Transverse colon (tissue), 4 donors: ENCODE results near the gene IARS2. TPM values are rescaled to one million over a fixed set of nuclear protein-coding genes. Genes with fewer than 3 reads are reported as not detected.

ENCODE experiments used
- DNase-seq: peaks from one replicate; pipeline ENCODE4 v3.0.0-alpha.2; 2019
- H3K27ac ChIP-seq, 4 donors: fragments of 200-600 bp; sonication (generic); 2 replicates each; pipeline ENCODE4 v1.5.1; 2016 to 2018; ENCODE audit warnings: inconsistent platforms in 4 of 4
- H3K27me3 ChIP-seq: fragments of 200-600 bp; sonication (generic); 2 replicates; pipeline ENCODE4 v1.5.1; 2017; ENCODE audit warnings: inconsistent platforms
- H3K36me3 ChIP-seq, 4 donors: fragments of 200-600 bp; sonication (generic); 2 replicates each; pipeline ENCODE4 v1.5.1; 2017 to 2019; ENCODE audit warnings: inconsistent platforms in 4 of 4
- H3K4me1 ChIP-seq, 4 donors: fragments of 200-600 bp; sonication (generic); 2 replicates each; pipeline ENCODE4 v1.5.1; 2017 to 2020; ENCODE audit warnings: inconsistent platforms in 4 of 4
- H3K4me3 ChIP-seq, 4 donors: fragments of 200-600 bp; sonication (generic); 1 replicate in 1 of 4; 2 replicates in 3 of 4; pipeline versions ENCODE4 v1.5.1 to v1.6.1; 2017 to 2019; ENCODE audit warnings: inconsistent platforms in 4 of 4
- H3K9me3 ChIP-seq, 2 donors: fragments of 200-600 bp; sonication (generic); 2 replicates each; pipeline ENCODE4 v1.5.1; 2017 to 2019; ENCODE audit warnings: inconsistent platforms in 2 of 2
- CTCF ChIP-seq, 5 experiments: fragments of 200-600 bp in 3 of 5; fragments of 450-650 bp in 2 of 5; sonication (generic) in 3 of 5; IDR thresholded peaks; 1 replicate in 2 of 5; 2 replicates in 3 of 5; pipeline ENCODE4 v1.5.1; 2016 to 2017; ENCODE audit warnings: antibody characterized with exemption in 5 of 5, inconsistent platforms in 3 of 5, mild to moderate bottlenecking in 2 of 5, moderate library complexity in 1 of 5
- EP300 ChIP-seq: sonication (generic); formaldehyde crosslinking; IDR thresholded peaks from one replicate; pipeline ENCODE4 v1.6.1; 2017; ENCODE audit warnings: antibody characterized with exemption, low read depth
- POLR2A ChIP-seq: fragments of 450-650 bp; IDR thresholded peaks from one replicate; pipeline ENCODE4 v1.6.1; 2016; ENCODE audit warnings: antibody characterized with exemption, mild to moderate bottlenecking, moderate library complexity
- POLR2AphosphoS5 ChIP-seq, 3 donors: sonication (generic); formaldehyde crosslinking; IDR thresholded peaks; one replicate each; pipeline ENCODE4 v1.6.1; 2016; ENCODE audit warnings: antibody characterized with exemption in 3 of 3
- WGBS, 2 donors: methylation state at CpG; one replicate each; pipeline ENCODE4 v1.1.5; 2018; ENCODE audit warnings: low coverage in 1 of 2; 5-methylcytosine and 5-hydroxymethylcytosine counted together
- in situ Hi-C, 4 donors: fragments of 200-750 bp; cut with MboI; loops; one replicate each; pipeline versions ENCODE4 v1.15.0 to v1.15.1; 2017; ENCODE audit warnings: low sequenced_read_pairs in 3 of 4, low pct_ligation_motif_present in 1 of 4, low pct_unique_long_range_greater_than_20kb in 1 of 4
- intact Hi-C: fragments of 100-400 bp; cut with DNase I; formaldehyde crosslinking; loops from one replicate; pipeline ENCODE4 v1.15.1; 2023; ENCODE audit warnings: low total_unique reads
- total RNA-seq, 4 donors: library from RNA; depleted of rRNA; stranded (reverse); fragments of >200 nt; gene quantifications; one replicate each; pipeline ENCODE4 v1.1.0, GENCODE V29; 2016

Gene IARS2
- total RNA-seq, 4 donors from 2014 or later: 46.2 to 87.0 (median 70.8) TPM

- H3K4me3 ChIP-seq: no peak overlapping the region
- no peaks in the 10 kb centered on the region for H3K9me3 ChIP-seq
- WGBS, 2 donors: 59 to 64% methylated on average over 9 of the region's 9 CpGs
- intact Hi-C loops: no loop called here
- in situ Hi-C loops: no loop called here
- H3K27me3 ChIP-seq: no peaks in the 10 kb centered on the region
- TF ChIP-seq POLR2AphosphoS5 (IDR thresholded peaks at IDR 0.05) (no peak), EP300 (peak; percentile 34), POLR2A (no peak), CTCF (IDR thresholded peaks at IDR 0.05) (no peak)
- H3K27ac ChIP-seq: peak overlapping the region in 3 of 4 donors; percentile 31 to 53 (median 45)
- H3K4me1 ChIP-seq: peaks cover 0 to 12% (median 6%) of the 10 kb centered on the region in 4 donors
- peaks cover 0 to 61% (median 11%) of the 10 kb centered on the region in 4 donors for H3K36me3 ChIP-seq
- DNase-seq: no peak
Measured at GRCh38 chr1:220137019-220137786, 43.3 kb downstream of the IARS2 start.

- Histone ChIP-seq H3K27ac (no peak overlapping the region), H3K4me3 (no peak overlapping the region), H3K27me3 (no peaks in the 10 kb centered on the region), H3K9me3 (no peaks in the 10 kb centered on the region), H3K4me1 (peaks cover 0 to 12% (median 6%) of the 10 kb centered on the region in 4 donors), H3K36me3 (peaks cover 0 to 48% (median 4%) of the 10 kb centered on the region in 4 donors)
- intact Hi-C loops (no loop called here), in situ Hi-C loops (no loop called here)
- TF ChIP-seq EP300 (no peak), CTCF (IDR thresholded peaks at IDR 0.05) (no peak), POLR2A (no peak), POLR2AphosphoS5 (IDR thresholded peaks at IDR 0.05) (no peak)
- no peak for DNase-seq
- WGBS, 2 donors: 89 to 91% methylated on average over 6 of the region's 6 CpGs
Measured at GRCh38 chr1:220139966-220140365, 46.0 kb downstream of the IARS2 start.

- Histone ChIP-seq H3K36me3 (peaks cover 0 to 34% (median 10%) of the 10 kb centered on the region in 4 donors), H3K4me3 (no peak overlapping the region), H3K27ac (no peak overlapping the region), H3K4me1 (no peaks in the 10 kb centered on the region), H3K27me3 (no peaks in the 10 kb centered on the region), H3K9me3 (no peaks in the 10 kb centered on the region)
- no peak for DNase-seq
- WGBS, 2 donors: 88 to 94% methylated on average over 5 of the region's 5 CpGs
- intact Hi-C loops: no loop called here
- in situ Hi-C loops: no loop called here
- TF ChIP-seq POLR2A (no peak), CTCF (IDR thresholded peaks at IDR 0.05) (no peak), POLR2AphosphoS5 (IDR thresholded peaks at IDR 0.05) (no peak), EP300 (no peak)
Measured at GRCh38 chr1:220144051-220144450, 50.1 kb downstream of the IARS2 start.

GRCh38 chr1:220149742-220150141, 55.8 kb downstream of the IARS2 start:
- peaks cover 0 to 3% (median 0%) of the 10 kb centered on the region in 4 donors for H3K4me1 ChIP-seq
- in situ Hi-C loops: no loop called here
- DNase-seq: no peak
- intact Hi-C loops: no loop called here
- no peak overlapping the region for H3K4me3 ChIP-seq
- no peak overlapping the region for H3K27ac ChIP-seq
- WGBS, 2 donors: 75 to 83% methylated on average over 1 of the region's 1 CpG
- peaks cover 0 to 21% (median 8%) of the 10 kb centered on the region in 4 donors for H3K36me3 ChIP-seq
- no peak for TF ChIP-seq CTCF (IDR thresholded peaks at IDR 0.05)
- H3K9me3 ChIP-seq: no peaks in the 10 kb centered on the region
- no peaks in the 10 kb centered on the region for H3K27me3 ChIP-seq
